Heart left ventricle (tissue), 13 donors: Measurements from ENCODE around the gene IGFBP7.

ENCODE experiments used
- POLR2A ChIP-seq, 2 donors: fragments of 450-650 bp; IDR thresholded peaks; one replicate each; pipeline ENCODE4 v1.6.1; 2017; ENCODE audit warnings: antibody characterized with exemption in 2 of 2, mild to moderate bottlenecking in 2 of 2, moderate library complexity in 2 of 2
- TF ChIP-seq, protein P1 (sequence below), 12 donors: fragments of 200-600 bp; sonication (generic) in 4 of 12; IDR thresholded peaks; one replicate each; pipeline versions ENCODE4 v1.5.0 to v1.8.0; 2018 to 2022; ENCODE audit warnings: antibody characterized with exemption in 12 of 12, mild to moderate bottlenecking in 5 of 12
- donor health status: ischemic (EF 13 %, LVEDD 7.1; RV severe dilation, severe dysfunction).
- donor health status: DM: no; HTN: yes; CAD: no.
- donor health status: DM: no; HTN: no; CAD: no.
- donor health status: ischemic (EF 25% LVEDD 6.9; RV normal size, moderate dysfunction).
- donor health status: ischemic (EF 25% LVEDD 5.7; RV mildly dilated, moderate dysfunction).
- donor health status: ischemic (EF 35%, LVEDD 5.7; RV mildly dilated, moderate dysfunction).
- donor health status: nonischemic (EF 11% LVEDD 7.7; RV severe dilation, severe dysfunction).
- donor health status: DM: yes; HTN: yes; CAD: no.
- donor health status: PGD.
- donor health status: ischemic (EF 29% LVEDD 5.4; RV normal size, mild dysfunction).
- donor health status: nonischemic (EF 23%, LVEDD 6.1; RV moderate dilation, normal function).

DNA sequence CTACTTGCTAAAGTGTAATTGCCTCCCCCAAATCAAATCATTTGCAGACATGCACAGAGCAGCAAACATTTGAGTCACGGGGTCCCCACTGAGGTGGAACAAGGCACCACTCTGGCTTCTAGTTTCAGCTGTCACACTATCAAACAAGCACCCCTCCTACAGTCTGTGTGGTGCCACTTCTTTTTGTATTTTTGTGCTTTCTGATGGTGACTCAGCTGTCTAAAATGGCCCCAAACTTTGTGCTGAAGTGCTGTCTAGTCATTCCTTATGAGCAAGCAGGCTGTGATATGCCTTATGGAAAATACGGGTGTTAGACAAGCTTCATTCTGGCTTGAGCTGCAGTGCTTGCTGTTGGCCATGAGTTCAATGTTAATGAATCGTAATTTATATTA lies 15.4 kb downstream of the IGFBP7 start:
- TF ChIP-seq, protein P1, sequence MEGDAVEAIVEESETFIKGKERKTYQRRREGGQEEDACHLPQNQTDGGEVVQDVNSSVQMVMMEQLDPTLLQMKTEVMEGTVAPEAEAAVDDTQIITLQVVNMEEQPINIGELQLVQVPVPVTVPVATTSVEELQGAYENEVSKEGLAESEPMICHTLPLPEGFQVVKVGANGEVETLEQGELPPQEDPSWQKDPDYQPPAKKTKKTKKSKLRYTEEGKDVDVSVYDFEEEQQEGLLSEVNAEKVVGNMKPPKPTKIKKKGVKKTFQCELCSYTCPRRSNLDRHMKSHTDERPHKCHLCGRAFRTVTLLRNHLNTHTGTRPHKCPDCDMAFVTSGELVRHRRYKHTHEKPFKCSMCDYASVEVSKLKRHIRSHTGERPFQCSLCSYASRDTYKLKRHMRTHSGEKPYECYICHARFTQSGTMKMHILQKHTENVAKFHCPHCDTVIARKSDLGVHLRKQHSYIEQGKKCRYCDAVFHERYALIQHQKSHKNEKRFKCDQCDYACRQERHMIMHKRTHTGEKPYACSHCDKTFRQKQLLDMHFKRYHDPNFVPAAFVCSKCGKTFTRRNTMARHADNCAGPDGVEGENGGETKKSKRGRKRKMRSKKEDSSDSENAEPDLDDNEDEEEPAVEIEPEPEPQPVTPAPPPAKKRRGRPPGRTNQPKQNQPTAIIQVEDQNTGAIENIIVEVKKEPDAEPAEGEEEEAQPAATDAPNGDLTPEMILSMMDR (IDR thresholded peaks at IDR 0.05): no peak
- no peak for TF ChIP-seq POLR2A (IDR thresholded peaks at IDR 0.05)
